Lung microvascular endothelial cell (primary cell): ENCODE measurements around the gene C9orf152. TPM values are rescaled to one million over a fixed set of nuclear protein-coding genes. Genes with fewer than 3 reads are reported as not detected.

ENCODE experiments used
- DNase-seq, 2 donors: peaks; one replicate each; pipeline versions ENCODE4 v3.0.0 to v3.0.0-alpha.2; 2010; ENCODE audit warnings: low read depth in 2 of 2
- total RNA-seq: library from RNA; depleted of rRNA; stranded (reverse); fragments of >200 nt; gene quantifications from 2 replicates; pipeline ENCODE4 v1.2.1, GENCODE V29; 2014

C9orf152 gene
- total RNA-seq, 1 donor from 2014 or later, result not detected

- peak; percentile 74 to 75 for DNase-seq
Observed at GRCh38 chr9:110183208-110184145, 24.5 kb downstream of the C9orf152 start.

GRCh38 chr9:110180511-110181434, 27.2 kb downstream of the C9orf152 start:
- DNase-seq, result peak; percentile 60 to 71

- peak in 1 of 2 donors; percentile 55 for DNase-seq
Observed at GRCh38 chr9:110179734-110180133, 28.2 kb downstream of the C9orf152 start.

- DNase-seq, result no peak
Observed at GRCh38 chr9:110178281-110178680, 29.7 kb downstream of the C9orf152 start.

DNA sequence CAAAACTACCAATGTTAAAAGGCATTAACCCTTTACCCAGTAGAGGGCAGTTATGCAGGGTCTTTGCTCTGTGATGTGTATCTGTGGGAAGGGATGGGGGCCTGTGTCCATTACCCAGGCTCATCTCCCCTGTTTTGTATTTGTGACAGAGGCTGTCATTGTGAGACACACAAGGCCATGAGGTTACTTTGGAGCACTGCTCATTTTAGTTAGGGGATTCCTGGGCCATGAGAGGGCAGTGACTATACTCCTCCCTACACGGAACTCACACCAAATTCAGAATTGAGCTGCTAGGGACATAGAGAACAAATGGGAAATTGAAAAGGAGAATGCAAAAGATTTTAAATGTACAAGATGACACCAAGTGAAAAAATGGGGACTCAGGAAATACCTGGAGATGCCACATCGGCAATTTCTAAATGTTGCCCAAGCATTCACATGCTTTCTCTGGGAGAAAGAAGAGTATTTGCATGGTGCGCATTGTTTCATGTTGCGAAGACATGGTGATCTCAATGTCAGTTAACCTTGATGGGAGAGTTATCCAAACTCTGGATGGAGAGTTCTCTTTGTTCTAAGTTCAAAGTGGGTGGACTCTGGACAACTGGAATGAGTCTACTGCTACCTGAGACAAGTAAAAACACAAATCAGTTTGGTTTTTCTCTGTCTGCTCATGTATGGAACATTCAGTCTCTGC, 32.5 kb downstream of the C9orf152 start:
- no peak for DNase-seq

GRCh38 chr9:110173322-110173642, 34.7 kb downstream of the C9orf152 start:
- DNase-seq, result no peak

DNA sequence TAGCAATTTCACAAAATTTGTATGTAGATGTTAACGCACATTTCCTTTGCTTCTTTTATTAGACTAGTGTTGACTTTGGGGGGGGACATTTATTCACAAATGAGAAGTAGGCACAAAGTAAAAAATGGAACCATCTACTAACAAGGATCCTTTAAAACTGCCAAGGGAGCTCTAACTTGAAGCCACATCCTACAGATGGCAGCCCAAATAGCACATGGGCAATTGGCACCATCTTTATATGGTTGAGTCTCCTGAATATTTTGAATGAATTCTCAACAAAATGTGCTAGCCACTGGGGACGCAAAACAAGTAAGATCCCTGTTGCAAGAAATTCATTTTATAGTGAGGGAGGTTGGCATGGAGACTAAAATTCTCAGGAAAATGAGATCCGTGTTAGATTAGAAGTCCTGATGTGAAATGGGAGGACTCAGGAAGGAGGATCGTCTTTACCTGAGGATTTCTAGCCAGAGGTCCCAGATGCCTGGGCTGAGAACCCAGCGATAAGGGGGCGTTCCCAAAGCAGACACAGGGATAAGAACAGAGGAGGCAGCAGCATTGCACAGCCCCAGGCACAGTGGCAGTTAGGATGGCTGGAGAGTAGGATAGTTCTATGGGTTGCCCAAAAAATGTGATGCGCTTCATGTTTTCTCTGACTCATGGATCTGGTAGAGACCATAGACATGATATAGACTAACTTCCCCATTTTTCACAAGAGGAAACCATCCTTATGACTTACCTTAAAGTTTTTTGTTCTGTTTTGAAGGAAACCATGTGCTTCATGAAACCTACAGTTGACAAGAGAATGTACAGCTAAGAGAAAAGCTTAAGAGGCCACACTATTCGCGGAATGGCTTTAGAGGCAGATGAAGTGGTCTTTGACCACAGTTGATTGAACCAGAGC, 37.4 kb downstream of the C9orf152 start:
- no peak for DNase-seq

DNA sequence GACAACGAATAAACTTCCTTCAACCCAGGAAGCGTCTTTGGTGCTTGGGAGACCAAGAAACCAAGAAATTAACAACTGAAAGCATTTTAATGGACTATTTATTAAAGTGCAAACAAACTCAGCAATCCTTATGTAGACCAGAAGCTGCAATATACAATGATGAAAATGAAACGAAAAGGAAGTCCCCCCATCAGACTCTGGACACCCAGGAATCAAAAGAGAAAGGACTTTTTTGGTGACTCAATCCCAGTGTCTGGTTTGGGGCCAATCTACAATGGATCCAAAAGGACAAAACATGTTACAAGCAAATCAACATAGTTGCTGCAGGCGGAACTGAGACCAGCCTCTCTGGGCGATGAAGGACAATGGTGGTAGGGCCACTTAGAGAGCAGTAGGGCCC, 39.5 kb downstream of the C9orf152 start:
- no peak for DNase-seq

- no peak for DNase-seq
Observed at GRCh38 chr9:110161940-110162339, 46.0 kb downstream of the C9orf152 start.

DNA sequence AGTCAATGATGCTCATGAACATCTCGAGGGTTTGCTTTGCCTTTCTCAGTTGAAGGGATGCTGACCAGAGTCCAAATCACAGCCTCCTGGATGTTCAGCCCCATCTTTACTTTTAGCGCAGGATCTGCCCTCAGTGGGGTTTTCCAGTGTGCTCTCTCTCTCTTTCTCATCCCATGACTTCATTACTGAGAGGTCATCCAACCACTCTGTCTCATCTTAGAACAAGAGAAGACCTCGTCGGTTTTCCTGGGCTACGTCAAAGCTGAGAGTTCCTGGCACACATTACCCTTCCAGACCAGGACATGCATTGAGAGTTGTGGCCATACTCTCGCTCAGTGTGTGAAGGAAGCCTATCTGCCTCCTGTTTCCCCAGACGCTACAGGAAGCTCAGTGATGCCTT, 47.3 kb downstream of the C9orf152 start:
- no peak for DNase-seq

- DNase-seq, result no peak
Observed at GRCh38 chr9:110160123-110160522, 47.8 kb downstream of the C9orf152 start.

DNA sequence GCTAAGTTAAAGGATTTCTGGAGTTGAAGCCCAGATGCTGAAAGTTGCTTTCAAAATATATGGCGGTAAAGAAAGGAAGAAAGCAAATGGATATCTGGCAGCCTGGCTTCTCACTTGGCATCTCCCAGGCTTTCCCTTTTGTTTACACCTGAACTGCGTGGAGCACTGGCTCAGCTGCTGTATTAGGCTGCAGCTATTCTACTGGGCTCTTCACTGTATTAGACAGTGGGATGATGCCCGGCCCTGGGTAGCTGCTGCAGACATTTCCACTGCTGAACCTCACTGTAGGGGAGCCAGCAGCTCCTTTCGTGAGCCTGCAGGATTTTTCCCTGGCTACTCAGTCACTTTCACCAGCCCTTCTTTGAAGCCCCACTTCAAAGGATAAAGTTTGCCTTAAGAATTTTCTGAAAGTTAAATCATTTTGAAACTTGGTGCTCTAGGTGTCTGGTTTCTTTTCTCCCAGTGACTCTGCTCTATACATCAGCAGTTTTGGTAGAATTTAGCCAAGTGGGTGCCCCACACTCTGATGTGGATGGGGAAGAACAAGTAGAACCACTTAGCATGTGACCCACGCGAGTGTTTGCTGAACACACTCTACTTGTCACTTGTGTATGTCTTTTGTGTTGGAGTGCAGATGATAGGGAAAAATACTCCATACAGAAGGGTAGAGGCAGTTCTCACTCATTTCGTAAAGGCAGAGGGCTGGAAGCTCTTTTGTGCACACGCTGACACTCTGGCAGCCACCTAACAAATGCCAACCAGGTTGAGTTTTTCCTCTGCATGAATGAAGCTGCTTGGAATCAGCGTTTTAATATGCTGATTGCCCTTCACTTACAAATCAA, 49.9 kb downstream of the C9orf152 start:
- DNase-seq, result no peak

GRCh38 chr9:110156902-110157301, 51.1 kb downstream of the C9orf152 start:
- DNase-seq, result peak in 1 of 2 donors; percentile 43

DNA sequence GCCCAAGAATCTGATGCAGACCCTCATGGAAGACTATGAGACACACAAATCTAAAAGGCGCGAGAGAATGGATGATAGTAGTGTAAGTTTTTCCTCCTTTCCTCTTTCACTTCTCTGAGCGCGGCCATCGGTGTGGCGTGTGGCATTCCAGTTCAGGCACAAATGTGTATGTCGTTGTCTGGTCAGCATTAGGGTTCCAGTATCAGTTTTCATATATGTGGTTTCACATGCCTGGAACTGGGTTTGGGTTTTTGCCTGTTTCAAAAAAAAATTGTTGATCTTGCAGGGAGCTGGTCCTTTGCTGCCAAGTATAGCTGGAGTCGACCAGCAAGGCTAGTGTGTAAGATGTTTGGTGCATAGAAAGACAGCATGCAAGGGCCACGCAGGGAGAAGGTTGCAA, 51.5 kb downstream of the C9orf152 start:
- no peak for DNase-seq

- DNase-seq, result no peak
Observed at GRCh38 chr9:110155751-110156150, 52.2 kb downstream of the C9orf152 start.

- DNase-seq, result no peak
Observed at GRCh38 chr9:110153431-110153830, 54.5 kb downstream of the C9orf152 start.

DNA sequence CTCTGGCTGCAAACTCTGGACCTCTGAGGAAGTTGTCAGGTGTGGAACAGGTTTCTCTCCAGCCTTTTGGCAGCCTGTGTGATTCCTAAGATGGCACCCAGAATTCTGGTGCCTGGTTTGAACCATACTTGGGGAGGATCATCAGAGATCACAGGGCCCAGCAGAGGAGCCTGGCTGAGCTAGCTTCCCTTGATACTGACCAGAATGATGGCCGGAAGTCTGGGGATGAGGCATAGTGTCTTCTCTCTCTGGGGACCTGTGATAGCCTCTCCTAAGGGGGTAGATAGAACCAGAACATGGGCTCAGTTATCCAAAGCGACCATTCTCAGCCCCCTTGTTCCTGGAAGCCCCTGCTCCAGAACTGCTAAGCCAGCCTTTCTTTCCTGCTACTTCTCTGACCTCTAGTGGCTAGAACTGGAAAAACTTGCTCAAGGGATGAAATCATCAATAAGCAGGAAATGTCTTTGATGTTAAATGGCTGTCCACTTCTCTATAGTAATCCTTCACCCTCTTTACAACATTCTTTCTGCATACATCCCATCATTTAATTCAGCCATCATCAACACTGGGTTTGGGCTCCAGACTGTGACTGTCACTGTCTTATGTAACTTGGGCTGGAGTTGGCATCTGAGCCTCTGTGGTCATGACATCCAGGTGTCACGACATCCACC, 55.1 kb downstream of the C9orf152 start:
- DNase-seq, result peak; percentile 71 to 75
